Heart left ventricle (tissue), 16 donors: ENCODE data around the gene SLCO3A1. TPM values are rescaled to one million over a fixed set of nuclear protein-coding genes. Genes with fewer than 3 reads are reported as not detected.

Source experiments
- ATAC-seq, 4 donors: fragments of 200-7000 bp; cut with Tn5 transposase; one replicate each; pipeline ENCODE4 v1.9.1; 2020 to 2022; ENCODE audit warnings: moderate library complexity in 4 of 4, mild to moderate bottlenecking in 3 of 4, moderate number of reproducible peaks in 1 of 4
- DNase-seq, 5 donors: peaks; one replicate each; pipeline ENCODE4 v3.0.0-alpha.2; 2020
- H3K27ac ChIP-seq, 12 donors: fragments of 200-600 bp; sonication (generic) in 4 of 12; one replicate each; pipeline versions ENCODE4 v1.5.0 to v1.8.0; 2016 to 2022; ENCODE audit warnings: mild to moderate bottlenecking in 2 of 12
- H3K27me3 ChIP-seq, 9 donors: fragments of 200-600 bp; sonication (generic) in 2 of 9; one replicate each; pipeline versions ENCODE4 v1.5.1 to v1.8.0; 2016 to 2022; ENCODE audit warnings: mild to moderate bottlenecking in 3 of 9
- H3K36me3 ChIP-seq, 9 donors: fragments of 200-600 bp; sonication (generic) in 2 of 9; one replicate each; pipeline versions ENCODE4 v1.5.0 to v1.8.0; 2018 to 2022; ENCODE audit warnings: mild to moderate bottlenecking in 2 of 9
- H3K4me1 ChIP-seq, 12 donors: fragments of 200-600 bp; sonication (generic) in 4 of 12; one replicate each; pipeline versions ENCODE4 v1.5.0 to v1.8.0; 2016 to 2022; ENCODE audit warnings: mild to moderate bottlenecking in 3 of 12
- H3K4me3 ChIP-seq, 12 donors: fragments of 200-600 bp; sonication (generic) in 4 of 12; one replicate each; pipeline versions ENCODE4 v1.5.0 to v1.8.0; 2017 to 2022; ENCODE audit warnings: mild to moderate bottlenecking in 9 of 12, moderate library complexity in 4 of 12
- H3K9me3 ChIP-seq, 12 donors: fragments of 200-600 bp; sonication (generic) in 4 of 12; one replicate each; pipeline versions ENCODE4 v1.5.0 to v1.8.0; 2016 to 2022; ENCODE audit warnings: mild to moderate bottlenecking in 1 of 12
- CTCF ChIP-seq, 12 donors: fragments of 200-600 bp; sonication (generic) in 4 of 12; IDR thresholded peaks; one replicate each; pipeline versions ENCODE4 v1.5.0 to v1.8.0; 2018 to 2022; ENCODE audit warnings: antibody characterized with exemption in 12 of 12, mild to moderate bottlenecking in 5 of 12
- POLR2A ChIP-seq, 2 donors: fragments of 450-650 bp; IDR thresholded peaks; one replicate each; pipeline ENCODE4 v1.6.1; 2017; ENCODE audit warnings: antibody characterized with exemption in 2 of 2, mild to moderate bottlenecking in 2 of 2, moderate library complexity in 2 of 2
- WGBS, 4 donors: extraction: QIAGEN DNeasy Blood & Tissue Kit in 2 of 4; methylation state at CpG; one replicate each; pipeline versions ENCODE4 v1.1.5 to v1.1.7; 2013 to 2018; 5-methylcytosine and 5-hydroxymethylcytosine counted together
- intact Hi-C, 10 donors: fragments of 100-400 bp; cut with DNase I; formaldehyde crosslinking; loops; one replicate each; pipeline versions ENCODE4 v1.11.1 to v1.14.2; 2022
- polyA plus RNA-seq, 2 donors: library from polyadenylated mRNA; stranded (reverse); fragments of 200-250 nt; gene quantifications; one replicate each; pipeline ENCODE4 v1.2.3, GENCODE V29; 2013
- total RNA-seq, 9 donors: library from RNA; depleted of rRNA in 2 of 9; stranded (reverse); fragments of >200 nt in 2 of 9; fragmentation: NEBNext Ultra II Directional in 3 of 9; extraction: Animal tissue kit (Norgen Biotek cat#: 25700) in 3 of 9; gene quantifications; one replicate each; pipeline versions ENCODE4 v1.1.0 to v1.2.4, GENCODE V29; 2016 to 2023
- donor health status: ischemic (EF 13 %, LVEDD 7.1; RV severe dilation, severe dysfunction).
- donor health status: healthy with polysubstance abuse.
- donor health status: DM: no; HTN: yes; CAD: no.
- donor health status: DM: no; HTN: no; CAD: no.
- donor health status: ischemic (EF 25% LVEDD 6.9; RV normal size, moderate dysfunction).
- donor health status: ischemic (EF 25% LVEDD 5.7; RV mildly dilated, moderate dysfunction).
- donor health status: healthy.
- donor health status: DM: yes; HTN: yes; CAD: no.
- donor health status: ischemic (EF 35%, LVEDD 5.7; RV mildly dilated, moderate dysfunction).
- donor health status: nonischemic (EF 11% LVEDD 7.7; RV severe dilation, severe dysfunction).
- donor health status: DM: yes; HTN: yes; CAD: no.
- donor health status: PGD.
- donor health status: ischemic (EF 29% LVEDD 5.4; RV normal size, mild dysfunction).
- donor health status: nonischemic (EF 23%, LVEDD 6.1; RV moderate dilation, normal function).

SLCO3A1 gene
- total and polyA plus RNA-seq, 11 donors = 26.3 to 64.2 (median 50.2) TPM

- H3K4me1 ChIP-seq = peaks cover 0 to 67% (median 29%) of the 10 kb centered on the region in 12 donors
- H3K27ac ChIP-seq = peak overlapping the region in 1 of 12 donors; percentile 46
- ATAC-seq = no peak
These were observed 28.2 kb downstream of the SLCO3A1 start for GRCh38 chr15:91881569-91882297.

GRCh38 chr15:91882858-91883586, 29.5 kb downstream of the SLCO3A1 start:
- TF ChIP-seq POLR2A (IDR thresholded peaks at IDR 0.05) (no peak), CTCF (IDR thresholded peaks at IDR 0.05) (no peak)
- H3K4me3 ChIP-seq = no peak overlapping the region
- H3K27me3 ChIP-seq = no peaks in the 10 kb centered on the region
- no peaks in the 10 kb centered on the region for H3K36me3 ChIP-seq
- peak overlapping the region in 6 of 12 donors; percentile 17 to 58 (median 45) for H3K27ac ChIP-seq
- ATAC-seq (peak; percentile 80 to 94 (median 90)), DNase-seq (peak in 4 of 5 donors; percentile 49 to 74 (median 68))
- WGBS, 4 donors = 47 to 67% (median 59%) methylated on average over 8 of the region's 8 CpGs
- peaks cover 3 to 75% (median 41%) of the 10 kb centered on the region in 12 donors for H3K4me1 ChIP-seq
- intact Hi-C loops = no loop called here
- no peaks in the 10 kb centered on the region for H3K9me3 ChIP-seq

More at GRCh38 chr15:91881569-91882297, 28.2 kb downstream of the SLCO3A1 start:
- Histone ChIP-seq H3K27me3 (no peaks in the 10 kb centered on the region), H3K9me3 (no peaks in the 10 kb centered on the region), H3K36me3 (no peaks in the 10 kb centered on the region), H3K4me3 (no peak overlapping the region)
- 70 to 84% (median 79%) methylated on average over 9 of the region's 9 CpGs for WGBS, 4 donors
- no peak for DNase-seq
- intact Hi-C loops = no loop called here
- TF ChIP-seq CTCF (IDR thresholded peaks at IDR 0.05) (no peak), POLR2A (IDR thresholded peaks at IDR 0.05) (no peak)

GRCh38 chr15:91884606-91885005, 31.1 kb downstream of the SLCO3A1 start:
- no peaks in the 10 kb centered on the region for H3K27me3 ChIP-seq
- TF ChIP-seq CTCF (IDR thresholded peaks at IDR 0.05) (no peak), POLR2A (IDR thresholded peaks at IDR 0.05) (no peak)
- no peaks in the 10 kb centered on the region for H3K9me3 ChIP-seq
- DNase-seq (no peak), ATAC-seq (no peak)
- no peak overlapping the region for H3K27ac ChIP-seq
- no peak overlapping the region for H3K4me3 ChIP-seq
- 93 to 97% (median 95%) methylated on average over 3 of the region's 3 CpGs for WGBS, 4 donors
- no peaks in the 10 kb centered on the region for H3K36me3 ChIP-seq
- intact Hi-C loops = loop anchor here in 2 of 10 donors (5.0 kb wide), 2 partner anchors 38 to 88 kb away; no protein-coding TSS in a partner anchor
- H3K4me1 ChIP-seq = peaks cover 3 to 78% (median 44%) of the 10 kb centered on the region in 12 donors

- no peak overlapping the region for H3K4me3 ChIP-seq
- TF ChIP-seq POLR2A (IDR thresholded peaks at IDR 0.05) (no peak), CTCF (IDR thresholded peaks at IDR 0.05) (no peak)
- WGBS, 4 donors = 91 to 96% (median 95%) methylated on average over 7 of the region's 7 CpGs
- H3K27me3 ChIP-seq = no peaks in the 10 kb centered on the region
- H3K36me3 ChIP-seq = no peaks in the 10 kb centered on the region
- ATAC-seq (no peak), DNase-seq (no peak)
- no peaks in the 10 kb centered on the region for H3K9me3 ChIP-seq
- H3K4me1 ChIP-seq = peaks cover 3 to 78% (median 44%) of the 10 kb centered on the region in 12 donors
- intact Hi-C loops = loop anchor here in 2 of 10 donors (5.0 kb wide), 2 partner anchors 37 to 87 kb away; no protein-coding TSS in a partner anchor
- no peak overlapping the region for H3K27ac ChIP-seq
These were observed 31.5 kb downstream of the SLCO3A1 start for GRCh38 chr15:91885054-91885453.
